HepG2 (cell line): ENCODE data around the gene CAMK4. TPM values are rescaled to one million over a fixed set of nuclear protein-coding genes. Genes with fewer than 3 reads are reported as not detected.
A peak's percentile ranks its signal among the peaks of the same experiment; 100 is the strongest.

Experiments used
- DMAP1 ChIP-seq: IDR thresholded peaks from 2 replicates; pipeline ENCODE4 v1.6.1; 2016
- DR1 ChIP-seq: sonication (generic); formaldehyde crosslinking; IDR thresholded peaks from 2 replicates; pipeline ENCODE4 v1.8.0; 2021; ENCODE audit warnings: mild to moderate bottlenecking, missing genetic modification reagents, inconsistent platforms
- ELF1 ChIP-seq: sonication (generic); formaldehyde crosslinking; IDR thresholded peaks from 2 replicates; pipeline ENCODE4 v1.4.0; 2020; ENCODE audit warnings: missing genetic modification reagents
- IKZF4 ChIP-seq: sonication (generic); formaldehyde crosslinking; IDR thresholded peaks from 2 replicates; pipeline ENCODE4 v1.5.1; 2020; ENCODE audit warnings: borderline replicate concordance, mild to moderate bottlenecking, low read depth, missing genetic modification reagents; ENCODE audit errors: not compliant biosample characterization
- KLF11 ChIP-seq: IDR thresholded peaks from 2 replicates; pipeline ENCODE4 v1.6.1; 2016; ENCODE audit warnings: missing compliant biosample characterization
- KLF12 ChIP-seq: sonication (generic); formaldehyde crosslinking; IDR thresholded peaks from 2 replicates; pipeline ENCODE4 v1.4.0; 2020; ENCODE audit warnings: missing genetic modification reagents, borderline replicate concordance
- MIXL1 ChIP-seq: IDR thresholded peaks from 2 replicates; pipeline ENCODE4 v1.6.1; 2016
- NFYC ChIP-seq: IDR thresholded peaks from 2 replicates; pipeline ENCODE4 v1.6.1; 2016; ENCODE audit warnings: missing genetic modification reagents, missing compliant biosample characterization
- NPAS2 ChIP-seq: sonication (generic); formaldehyde crosslinking; IDR thresholded peaks from 2 replicates; pipeline ENCODE4 v1.8.0; 2022; ENCODE audit warnings: mild to moderate bottlenecking, missing genetic modification reagents, borderline replicate concordance
- NR1H2 ChIP-seq: sonication (generic); formaldehyde crosslinking; IDR thresholded peaks from 2 replicates; pipeline ENCODE4 v1.8.1; 2022; ENCODE audit warnings: low read depth, missing genetic modification reagents, borderline replicate concordance
- PITX1 ChIP-seq: sonication (generic); formaldehyde crosslinking; IDR thresholded peaks from 2 replicates; pipeline ENCODE4 v1.5.1; 2020; ENCODE audit warnings: mild to moderate bottlenecking, missing genetic modification reagents
- SMAD1 ChIP-seq: sonication (generic); formaldehyde crosslinking; IDR thresholded peaks from 2 replicates; pipeline ENCODE4 v1.4.0; 2020; ENCODE audit warnings: missing genetic modification reagents, low read depth, mild to moderate bottlenecking, borderline replicate concordance
- SMAD9 ChIP-seq: sonication (generic); formaldehyde crosslinking; IDR thresholded peaks from 2 replicates; pipeline ENCODE4 v1.5.1; 2020; ENCODE audit warnings: mild to moderate bottlenecking, missing genetic modification reagents
- TGIF2 ChIP-seq: IDR thresholded peaks from 2 replicates; pipeline ENCODE4 v1.6.1; 2016; ENCODE audit warnings: control low read depth, missing compliant biosample characterization
- TP53 ChIP-seq: sonication (generic); formaldehyde crosslinking; conservative IDR thresholded peaks from 2 replicates; pipeline ENCODE4 v1.4.0; 2020; ENCODE audit warnings: missing genetic modification reagents
- TRIM22 ChIP-seq: fragments of 450-650 bp; IDR thresholded peaks from 2 replicates; pipeline ENCODE4 v1.6.1; 2017
- ZBTB4 ChIP-seq: sonication (generic); formaldehyde crosslinking; IDR thresholded peaks from 2 replicates; pipeline ENCODE4 v1.4.0; 2020; ENCODE audit warnings: missing genetic modification reagents, mild to moderate bottlenecking, borderline replicate concordance
- ZNF260 ChIP-seq: sonication (generic); formaldehyde crosslinking; IDR thresholded peaks from 2 replicates; pipeline ENCODE4 v1.4.0; 2020; ENCODE audit warnings: missing genetic modification reagents, low read depth, mild to moderate bottlenecking, borderline replicate concordance
- ZNF263 ChIP-seq: sonication (generic); formaldehyde crosslinking; IDR thresholded peaks from 2 replicates; pipeline ENCODE4 v1.4.0; 2020; ENCODE audit warnings: missing genetic modification reagents
- ZNF335 ChIP-seq: sonication (generic); formaldehyde crosslinking; IDR thresholded peaks from 2 replicates; pipeline ENCODE4 v1.4.0; 2020; ENCODE audit warnings: missing genetic modification reagents
- ZNF652 ChIP-seq: IDR thresholded peaks from 2 replicates; pipeline ENCODE4 v1.6.1; 2016; ENCODE audit warnings: low read depth, borderline replicate concordance
- ZNF720 ChIP-seq: sonication (generic); formaldehyde crosslinking; IDR thresholded peaks from 2 replicates; pipeline ENCODE4 v1.4.0; 2020; ENCODE audit warnings: missing genetic modification reagents
- polyA plus RNA-seq, 8 experiments: library from polyadenylated mRNA; depleted of rRNA in 3 of 8; stranded (reverse) in 7 of 8; unstranded in 1 of 8; fragments of >200 nt; fragmentation: Illumina TruSeq in 4 of 8; extraction: Trizol in 4 of 8; gene quantifications; 2 replicates each; pipeline versions ENCODE4 v1.2.1 to v1.2.3, GENCODE V29; 2011 to 2016; ENCODE audit warnings: low read depth in 4 of 8, missing spikeins in 1 of 8, mixed read lengths in 1 of 8; ENCODE audit not compliant: insufficient read depth in 1 of 8
- total RNA-seq, 5 experiments: library from RNA; depleted of rRNA; stranded (reverse); fragments of >200 nt; fragmentation: Illumina TruSeq; extraction: Trizol; gene quantifications; 2 replicates each; pipeline ENCODE4 v1.2.3, GENCODE V29; 2016; ENCODE audit warnings: low read depth in 1 of 5
- TF ChIP-seq, protein P1 (sequence below): sonication (generic); formaldehyde crosslinking; IDR thresholded peaks from 2 replicates; pipeline ENCODE4 v1.5.0; 2020; ENCODE audit warnings: missing genetic modification reagents
- TF ChIP-seq, protein P2 (sequence below): sonication (generic); formaldehyde crosslinking; IDR thresholded peaks from 2 replicates; pipeline ENCODE4 v1.5.1; 2020; ENCODE audit warnings: missing genetic modification reagents, mild to moderate bottlenecking, borderline replicate concordance

The CAMK4 gene
- total and polyA plus RNA-seq, 2 of the 13 experiments (the other 11 are each of a cell fraction or from before 2014, with no cell fraction given) = not detected

DNA sequence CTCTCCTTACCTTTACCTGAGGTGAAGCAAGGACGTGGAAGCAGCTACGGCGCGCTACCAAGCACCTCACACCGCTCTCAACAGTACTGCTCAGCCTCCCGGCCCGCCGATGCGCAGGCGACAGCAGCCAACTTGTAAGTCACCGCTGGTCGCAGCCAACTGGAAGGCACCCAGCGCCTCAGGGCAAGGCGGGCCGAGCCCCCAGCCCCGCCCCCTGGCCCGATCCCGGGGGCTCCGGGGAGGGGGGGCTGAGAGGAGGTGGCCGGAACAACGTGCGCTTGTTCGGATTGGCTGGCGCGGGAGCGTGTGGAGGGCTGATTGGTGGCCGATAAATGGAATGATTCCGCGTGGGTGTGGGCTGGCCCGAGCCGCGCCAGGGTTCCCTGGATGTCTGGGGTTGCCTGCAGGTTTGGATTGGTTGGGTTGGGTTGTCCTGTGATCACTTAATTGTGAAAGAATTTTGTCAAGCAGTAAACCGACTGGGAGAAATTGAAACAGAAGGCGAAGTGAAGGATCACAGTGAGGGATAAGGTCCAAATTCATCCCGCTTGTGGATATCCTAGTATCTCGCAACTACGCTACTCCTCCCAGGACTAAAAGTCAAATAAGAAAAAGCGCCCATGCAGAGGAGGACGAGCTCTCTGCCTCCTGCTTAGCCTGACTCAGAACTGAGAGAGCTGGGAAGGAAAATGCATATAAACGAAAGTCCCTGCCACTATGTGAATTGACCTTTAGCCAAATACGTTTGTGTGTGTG is 288.4 kb downstream of the CAMK4 start, which contains the start of gene STARD4 (continued):
- TF ChIP-seq ZBTB4 (CRISPR knock-in tag) = no peak
- TF ChIP-seq ELF1 (CRISPR knock-in tag) = peak; percentile 61; the same call in 1 of the 2 replicates
- TF ChIP-seq DMAP1 = peak; percentile 60; the same call in 1 of the 2 replicates
- no peak for TF ChIP-seq ZNF720 (CRISPR knock-in tag)
- no peak for TF ChIP-seq TRIM22
- TF ChIP-seq TGIF2 = peak; percentile 77; the same call in 1 of the 2 replicates
- no peak for TF ChIP-seq PITX1 (CRISPR knock-in tag)
- TF ChIP-seq, protein P1, sequence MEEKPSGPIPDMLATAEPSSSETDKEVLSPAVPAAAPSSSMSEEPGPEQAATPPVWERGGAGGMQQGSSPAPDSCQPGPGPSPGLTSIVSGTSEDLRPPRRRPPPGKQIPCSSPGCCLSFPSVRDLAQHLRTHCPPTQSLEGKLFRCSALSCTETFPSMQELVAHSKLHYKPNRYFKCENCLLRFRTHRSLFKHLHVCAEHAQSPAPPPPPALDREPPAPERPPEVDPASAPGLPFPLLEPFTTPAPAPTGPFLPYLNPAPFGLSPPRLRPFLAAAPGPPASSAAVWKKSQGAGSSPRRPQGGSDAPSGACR (CRISPR knock-in tag) = no peak
- 0 out of 2 replicates have a peak, but pooled peaks have one; percentile 28 for TF ChIP-seq MIXL1 (CRISPR knock-in tag)
- TF ChIP-seq SMAD1 (CRISPR knock-in tag) = no peak
- no peak for TF ChIP-seq KLF12 (CRISPR knock-in tag)
- peak; percentile 59; the same call in 1 of the 2 replicates for TF ChIP-seq ZNF335
- TF ChIP-seq SMAD9 (CRISPR knock-in tag) = no peak; the same call in 1 of the 2 replicates
- TF ChIP-seq NR1H2 = no peak
- TF ChIP-seq ZNF263 (CRISPR knock-in tag) = no peak; the same call in 1 of the 2 replicates
- TF ChIP-seq, protein P2, sequence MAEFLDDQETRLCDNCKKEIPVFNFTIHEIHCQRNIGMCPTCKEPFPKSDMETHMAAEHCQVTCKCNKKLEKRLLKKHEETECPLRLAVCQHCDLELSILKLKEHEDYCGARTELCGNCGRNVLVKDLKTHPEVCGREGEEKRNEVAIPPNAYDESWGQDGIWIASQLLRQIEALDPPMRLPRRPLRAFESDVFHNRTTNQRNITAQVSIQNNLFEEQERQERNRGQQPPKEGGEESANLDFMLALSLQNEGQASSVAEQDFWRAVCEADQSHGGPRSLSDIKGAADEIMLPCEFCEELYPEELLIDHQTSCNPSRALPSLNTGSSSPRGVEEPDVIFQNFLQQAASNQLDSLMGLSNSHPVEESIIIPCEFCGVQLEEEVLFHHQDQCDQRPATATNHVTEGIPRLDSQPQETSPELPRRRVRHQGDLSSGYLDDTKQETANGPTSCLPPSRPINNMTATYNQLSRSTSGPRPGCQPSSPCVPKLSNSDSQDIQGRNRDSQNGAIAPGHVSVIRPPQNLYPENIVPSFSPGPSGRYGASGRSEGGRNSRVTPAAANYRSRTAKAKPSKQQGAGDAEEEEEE (CRISPR knock-in tag) = peak; percentile 67; the same call in 1 of the 2 replicates
- 0 out of 2 replicates have a peak, but pooled peaks have one; percentile 72 for TF ChIP-seq NPAS2 (CRISPR knock-in tag)
- TF ChIP-seq KLF11 (CRISPR knock-in tag) = no peak; the same call in 1 of the 2 replicates
- TF ChIP-seq DR1 (CRISPR knock-in tag) = peak; percentile 91
- TF ChIP-seq ZNF652 = no peak
- TF ChIP-seq ZNF260 (CRISPR knock-in tag) = no peak
- 0 out of 2 replicates have a peak, but pooled peaks have one; percentile 43 for TF ChIP-seq TP53 (CRISPR knock-in tag)
- TF ChIP-seq NFYC = peak; percentile 91
- TF ChIP-seq IKZF4 (CRISPR knock-in tag) = peak; percentile 53
